GM12878 (cell line): Measurements from ENCODE around the gene TMOD3. TPM values are rescaled to one million over a fixed set of nuclear protein-coding genes. Genes with fewer than 3 reads are reported as not detected.
A peak's percentile ranks its signal among the peaks of the same experiment; 100 is the strongest.

ENCODE experiments used
- ATAC-seq: fragments of 200-7000 bp; cut with Tn5 transposase; 3 replicates; pipeline ENCODE4 v1.9.1; 2020; ENCODE audit warnings: mild to moderate bottlenecking, moderate library complexity
- BruUV-seq: library from RNA; stranded (reverse); fragments of 400-500 nt; replicated peaks from 2 replicates; lab custom pipeline; 2021; lab: Mats Ljungman, UMichigan
- CTCF ChIA-PET: fragments of 300-600 bp; sonication (Branson Sonifier 250); formaldehyde crosslinking; extraction: SDS; loops from one replicate; lab custom pipeline; 2021; ENCODE audit warnings: inconsistent platforms; lab: Yijun Ruan, JAX
- POLR2A ChIA-PET: fragments of 350-600 bp; formaldehyde crosslinking; extraction: SDS; loops from one replicate; lab custom pipeline; 2021; ENCODE audit warnings: inconsistent platforms; lab: Charles Lee
- RAD21 ChIA-PET: fragments of 300-600 bp; sonication (Branson Sonifier 250); formaldehyde crosslinking; loops from one replicate; lab custom pipeline; 2023; ENCODE audit warnings: antibody characterized with exemption; ENCODE audit not compliant: unreplicated experiment; lab: Charles Lee
- SMC1A ChIA-PET: fragments of 300-600 bp; sonication (Branson Sonifier 250); formaldehyde crosslinking; loops from one replicate; lab custom pipeline; 2023; ENCODE audit not compliant: unreplicated experiment, uncharacterized antibody; lab: Charles Lee
- DNase-seq: peaks from one replicate; pipeline ENCODE4 v3.0.0-alpha.2; 2011; ENCODE audit warnings: low read depth, low spot score
- FAIRE-seq: peaks from 3 replicates; lab custom pipeline; 2011; peaks lifted over from hg19 to GRCh38; lab: Jason Lieb, UNC
- H2AFZ ChIP-seq: 2 replicates; pipeline ENCODE4 v1.6.0; 2011; ENCODE audit warnings: low read depth, low read length, control low read depth; ENCODE audit not compliant: control insufficient read depth
- H3K27ac ChIP-seq: 2 replicates; pipeline ENCODE4 v1.5.1; 2011; ENCODE audit warnings: control low read depth; ENCODE audit not compliant: control insufficient read depth, insufficient read depth
- H3K27me3 ChIP-seq, 2 experiments: replicated peaks in 1 of 2; 2 replicates each; pipeline versions ENCODE4 v1.6.0 to v1.6.1; 2011; ENCODE audit warnings: low read length in 1 of 2; ENCODE audit not compliant: control insufficient read depth in 2 of 2, insufficient read depth in 2 of 2
- H3K36me3 ChIP-seq, 2 experiments: 2 replicates each; pipeline ENCODE4 v1.5.1; 2011; ENCODE audit warnings: low read length in 1 of 2; ENCODE audit not compliant: control insufficient read depth in 2 of 2, insufficient read depth in 2 of 2
- H3K4me1 ChIP-seq: 2 replicates; pipeline ENCODE4 v1.6.1; 2011; ENCODE audit warnings: mild to moderate bottlenecking, low read length, moderate library complexity, mixed read lengths; ENCODE audit not compliant: control insufficient read depth, insufficient read depth
- H3K4me2 ChIP-seq: 2 replicates; pipeline ENCODE4 v1.6.0; 2011; ENCODE audit warnings: control low read depth; ENCODE audit not compliant: control insufficient read depth, insufficient read depth
- H3K4me3 ChIP-seq: fragments of 200-600 bp; sonication (generic); 2 replicates; pipeline ENCODE4 v1.5.1; 2016
- H3K79me2 ChIP-seq: 2 replicates; pipeline ENCODE4 v1.6.0; 2011; ENCODE audit warnings: low read length; ENCODE audit not compliant: control insufficient read depth, insufficient read depth
- H3K9ac ChIP-seq: 2 replicates; pipeline ENCODE4 v1.8.0; 2011; ENCODE audit warnings: low read length, control low read depth, mixed read lengths; ENCODE audit not compliant: control insufficient read depth, insufficient read depth
- H3K9me3 ChIP-seq: replicated peaks from 3 replicates; pipeline ENCODE4 v1.5.1; 2011; ENCODE audit warnings: mild to moderate bottlenecking, low read length; ENCODE audit not compliant: control insufficient read depth, insufficient read depth
- H4K20me1 ChIP-seq: 2 replicates; pipeline ENCODE4 v1.6.0; 2011; ENCODE audit not compliant: control insufficient read depth, insufficient read depth
- ASH2L ChIP-seq: fragments of 300-600, 200-600 bp; sonication (generic); IDR thresholded peaks from 2 replicates; pipeline ENCODE4 v1.6.1; 2017; ENCODE audit warnings: low read depth, mild to moderate bottlenecking, borderline replicate concordance
- ATF7 ChIP-seq: fragments of 450-650 bp; IDR thresholded peaks from 2 replicates; pipeline ENCODE4 v1.6.1; 2016; ENCODE audit warnings: low read depth, mild to moderate bottlenecking
- MEF2B ChIP-seq: fragments of 450-650 bp; IDR thresholded peaks from 2 replicates; pipeline ENCODE4 v1.6.1; 2018; ENCODE audit warnings: mild to moderate bottlenecking, moderate library complexity; ENCODE audit not compliant: partially characterized antibody, poor library complexity, severe bottlenecking
- NFIC ChIP-seq: IDR thresholded peaks from 2 replicates; pipeline ENCODE4 v1.6.1; 2012; ENCODE audit warnings: low read depth, mild to moderate bottlenecking, inconsistent platforms, low read length, moderate library complexity
- NR2C2 ChIP-seq: IDR thresholded peaks from 2 replicates; pipeline ENCODE4 v1.6.1; 2011; ENCODE audit warnings: borderline replicate concordance, low read depth; ENCODE audit not compliant: control insufficient read depth, insufficient read length
- PAX5 ChIP-seq: IDR thresholded peaks from 2 replicates; pipeline ENCODE4 v1.6.1; 2011; ENCODE audit warnings: low read depth, low read length, borderline replicate concordance
- POLR2AphosphoS5 ChIP-seq: IDR thresholded peaks from 2 replicates; pipeline ENCODE4 v1.6.1; 2011; ENCODE audit warnings: mild to moderate bottlenecking, low read length, inconsistent platforms
- SPI1 ChIP-seq: IDR thresholded peaks from 2 replicates; pipeline ENCODE4 v1.6.1; 2011; ENCODE audit warnings: low read depth, mild to moderate bottlenecking, low read length, moderate library complexity, borderline replicate concordance; ENCODE audit not compliant: insufficient read depth
- STAT1 ChIP-seq: fragments of 450-650 bp; conservative IDR thresholded peaks from 2 replicates; pipeline ENCODE4 v1.6.1; 2014; ENCODE audit warnings: antibody characterized with exemption, mild to moderate bottlenecking
- YBX1 ChIP-seq: fragments of 450-650 bp; IDR thresholded peaks from 2 replicates; pipeline ENCODE4 v1.6.1; 2016; ENCODE audit warnings: antibody characterized with exemption
- WGBS: methylation state at CpG from one replicate; pipeline ENCODE4 v1.1.6; 2016; ENCODE audit warnings: low lambda C conversion rate; ENCODE audit not compliant: insufficient replicate concordance, insufficient coverage; ENCODE audit errors: missing lambda C conversion rate; 5-methylcytosine and 5-hydroxymethylcytosine counted together
- in situ Hi-C: fragments of 300-500 bp; cut with MboI; formaldehyde crosslinking; loops from 9 replicates; pipeline ENCODE4 v1.14.3; 2018; ENCODE audit warnings: mixed read lengths
- intact Hi-C: fragments of 100-400 bp; cut with micrococcal nuclease; formaldehyde crosslinking; loops from one replicate; pipeline ENCODE4 v1.14.2; 2022; ENCODE audit not compliant: unreplicated experiment
- polyA plus RNA-seq, 11 experiments: library from polyadenylated mRNA; depleted of rRNA in 4 of 11; unstranded in 6 of 11; stranded (reverse) in 5 of 11; fragments of >200 nt; fragmentation: Nextera tagmentation in 4 of 11; fragmentation: Illumina TruSeq in 1 of 11; extraction: Ambion mirVana in 4 of 11; extraction: Trizol in 1 of 11; gene quantifications; 1 replicate in 1 of 11; 2 replicates in 10 of 11; pipeline versions ENCODE4 v1.2.1 to v1.2.3, GENCODE V29; 2011 to 2016; ENCODE audit warnings: inconsistent platforms in 2 of 11, missing spikeins in 2 of 11, low read depth in 1 of 11
- total RNA-seq, 4 experiments: library from RNA; depleted of rRNA in 3 of 4; stranded (reverse); fragments of >200 nt in 3 of 4; fragmentation: Illumina TruSeq in 1 of 4; extraction: Trizol in 1 of 4; gene quantifications; 2 replicates each; pipeline versions ENCODE4 v1.2.1 to v1.2.3, GENCODE V29; 2013 to 2021
- TF ChIP-seq, protein P1 (sequence below): IDR thresholded peaks from 2 replicates; pipeline ENCODE4 v1.6.1; 2012; ENCODE audit warnings: low read length, inconsistent platforms
- TF ChIP-seq, protein P2 (sequence below): IDR thresholded peaks from 2 replicates; pipeline ENCODE4 v1.6.1; 2011; ENCODE audit warnings: borderline replicate concordance, low read depth, mild to moderate bottlenecking, moderate library complexity, low read length; ENCODE audit not compliant: insufficient read depth, poor library complexity, severe bottlenecking
- TF ChIP-seq, protein P3 (sequence below): fragments of 450-650 bp; IDR thresholded peaks from 2 replicates; pipeline ENCODE4 v1.6.1; 2016; ENCODE audit warnings: mild to moderate bottlenecking

Gene TMOD3
- total and polyA plus RNA-seq, 10 of the 15 experiments (the other 5 are each of a cell fraction or from before 2014, with no cell fraction given) = 5.2 to 39.4 (median 22.5) TPM

DNA sequence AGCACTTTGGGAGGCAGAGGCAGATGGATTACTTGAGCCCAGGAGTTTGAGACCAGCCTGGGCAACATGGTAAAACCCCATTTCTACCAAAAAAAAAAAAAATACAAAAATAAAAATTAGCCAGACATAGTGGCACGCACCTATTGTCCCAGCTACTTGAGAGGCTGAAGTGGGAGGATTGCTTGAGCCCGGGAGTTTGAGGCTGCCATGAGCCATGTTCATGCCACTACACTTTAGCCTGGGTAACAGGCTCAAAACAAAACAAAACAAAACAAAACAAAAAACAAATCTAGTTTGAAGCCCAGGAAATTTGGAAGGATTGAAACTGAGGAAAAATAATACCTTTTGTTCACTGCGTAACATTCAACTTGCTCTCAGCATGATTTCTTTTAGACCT is 16.6 kb downstream of the TMOD3 start (continued):
- TF ChIP-seq, protein P1, sequence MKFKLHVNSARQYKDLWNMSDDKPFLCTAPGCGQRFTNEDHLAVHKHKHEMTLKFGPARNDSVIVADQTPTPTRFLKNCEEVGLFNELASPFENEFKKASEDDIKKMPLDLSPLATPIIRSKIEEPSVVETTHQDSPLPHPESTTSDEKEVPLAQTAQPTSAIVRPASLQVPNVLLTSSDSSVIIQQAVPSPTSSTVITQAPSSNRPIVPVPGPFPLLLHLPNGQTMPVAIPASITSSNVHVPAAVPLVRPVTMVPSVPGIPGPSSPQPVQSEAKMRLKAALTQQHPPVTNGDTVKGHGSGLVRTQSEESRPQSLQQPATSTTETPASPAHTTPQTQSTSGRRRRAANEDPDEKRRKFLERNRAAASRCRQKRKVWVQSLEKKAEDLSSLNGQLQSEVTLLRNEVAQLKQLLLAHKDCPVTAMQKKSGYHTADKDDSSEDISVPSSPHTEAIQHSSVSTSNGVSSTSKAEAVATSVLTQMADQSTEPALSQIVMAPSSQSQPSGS = no peak
- TF ChIP-seq MEF2B (no peak), POLR2AphosphoS5 (no peak), YBX1 (no peak)
- TF ChIP-seq, protein P2, sequence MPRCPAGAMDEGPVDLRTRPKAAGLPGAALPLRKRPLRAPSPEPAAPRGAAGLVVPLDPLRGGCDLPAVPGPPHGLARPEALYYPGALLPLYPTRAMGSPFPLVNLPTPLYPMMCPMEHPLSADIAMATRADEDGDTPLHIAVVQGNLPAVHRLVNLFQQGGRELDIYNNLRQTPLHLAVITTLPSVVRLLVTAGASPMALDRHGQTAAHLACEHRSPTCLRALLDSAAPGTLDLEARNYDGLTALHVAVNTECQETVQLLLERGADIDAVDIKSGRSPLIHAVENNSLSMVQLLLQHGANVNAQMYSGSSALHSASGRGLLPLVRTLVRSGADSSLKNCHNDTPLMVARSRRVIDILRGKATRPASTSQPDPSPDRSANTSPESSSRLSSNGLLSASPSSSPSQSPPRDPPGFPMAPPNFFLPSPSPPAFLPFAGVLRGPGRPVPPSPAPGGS = no peak

DNA sequence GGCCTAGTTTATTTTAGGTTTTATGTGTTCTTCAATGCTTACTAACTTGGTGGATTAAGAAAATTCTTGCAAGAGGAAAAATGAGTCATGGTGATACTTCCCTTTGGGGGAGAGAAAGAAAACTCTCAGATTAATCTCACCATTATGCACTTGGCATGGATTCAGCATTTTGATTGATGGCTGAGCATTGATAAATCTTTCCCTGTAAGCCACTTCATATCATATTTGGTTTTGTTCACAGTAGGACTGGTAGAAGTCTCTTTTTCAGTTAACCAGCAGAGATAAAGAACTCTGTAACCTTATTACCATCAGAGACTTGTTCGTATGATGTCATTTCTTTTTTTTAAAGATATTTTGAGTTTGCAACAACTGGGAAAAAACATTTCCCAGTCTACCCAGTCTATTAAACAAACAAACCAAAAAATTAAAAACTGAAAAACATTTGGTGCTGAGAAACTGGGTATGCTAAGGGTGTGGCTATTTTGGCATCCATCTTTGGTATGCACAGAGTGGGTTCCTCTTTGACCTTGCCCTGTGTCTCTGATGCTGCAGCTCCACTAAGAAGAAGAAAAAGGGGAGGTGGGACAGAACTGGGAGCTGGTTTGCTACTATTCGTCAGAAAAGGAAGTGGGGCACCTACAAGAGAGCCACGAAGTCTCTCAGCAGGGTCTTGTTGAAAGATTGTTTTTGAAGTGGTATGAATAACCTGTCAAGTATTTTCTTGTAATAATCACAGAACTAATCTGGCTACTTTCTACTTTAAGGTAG is 17.2 kb downstream of the TMOD3 start:
- FAIRE-seq (no peak), DNase-seq (no peak), ATAC-seq (peak; percentile 24; the same call in 1 of the 3 replicates)
- H2AFZ ChIP-seq = no peak overlapping the region
- ChIA-PET POLR2A (no interaction called here), SMC1A (interaction anchor here (1.5 kb wide), 1 partner anchor 12 kb away, joined by 5 read pairs; no protein-coding TSS in a partner anchor), RAD21 (no interaction called here), CTCF (interaction anchor here (2.2 kb wide), 1 partner anchor 11 kb away, joined by 6 read pairs; no protein-coding TSS in a partner anchor)
- H3K9me3 ChIP-seq = no peaks in the 10 kb centered on the region
- H3K27ac ChIP-seq = no peak overlapping the region
- H3K4me3 ChIP-seq = no peak overlapping the region
- in situ Hi-C loops (no loop called here), intact Hi-C loops (no loop called here)
- H4K20me1 ChIP-seq = no peaks in the 10 kb centered on the region
- no peaks in the 10 kb centered on the region; a peak in 1 of 4 replicates for H3K36me3 ChIP-seq
- H3K9ac ChIP-seq = no peak overlapping the region
- H3K4me2 ChIP-seq = peak overlapping the region; percentile 46; the same call in 1 of the 2 replicates
- BruUV-seq = no TSS peak
- no peaks in the 10 kb centered on the region for H3K27me3 ChIP-seq
- 53% methylated on average over 3 of the region's 3 CpGs for WGBS
- TF ChIP-seq NFIC = no peak
- TF ChIP-seq ATF7 = peak; percentile 63; the same call in 1 of the 2 replicates
- no peak for TF ChIP-seq ASH2L
- peak; percentile 29; the same call in 1 of the 2 replicates for TF ChIP-seq SPI1
- TF ChIP-seq STAT1 = no peak
- TF ChIP-seq, protein P3, sequence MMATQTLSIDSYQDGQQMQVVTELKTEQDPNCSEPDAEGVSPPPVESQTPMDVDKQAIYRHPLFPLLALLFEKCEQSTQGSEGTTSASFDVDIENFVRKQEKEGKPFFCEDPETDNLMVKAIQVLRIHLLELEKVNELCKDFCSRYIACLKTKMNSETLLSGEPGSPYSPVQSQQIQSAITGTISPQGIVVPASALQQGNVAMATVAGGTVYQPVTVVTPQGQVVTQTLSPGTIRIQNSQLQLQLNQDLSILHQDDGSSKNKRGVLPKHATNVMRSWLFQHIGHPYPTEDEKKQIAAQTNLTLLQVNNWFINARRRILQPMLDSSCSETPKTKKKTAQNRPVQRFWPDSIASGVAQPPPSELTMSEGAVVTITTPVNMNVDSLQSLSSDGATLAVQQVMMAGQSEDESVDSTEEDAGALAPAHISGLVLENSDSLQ = peak; percentile 82
- no peak for TF ChIP-seq NR2C2
- no peak for TF ChIP-seq PAX5
- peaks cover 20% of the 10 kb centered on the region for H3K4me1 ChIP-seq
- H3K79me2 ChIP-seq = peaks cover 82% of the 10 kb centered on the region
